Measurements from ENCODE around the gene KLHL21.
"Not testable (repeated sequence)": the region's sequence is repeated elsewhere in the genome, so short reads cannot be mapped to it uniquely, and the experiment has no call there.

GRCh38 chr1:6636778-6637177 lies 34.1 kb upstream of the KLHL21 start:
- TF ChIP-seq, protein P1, sequence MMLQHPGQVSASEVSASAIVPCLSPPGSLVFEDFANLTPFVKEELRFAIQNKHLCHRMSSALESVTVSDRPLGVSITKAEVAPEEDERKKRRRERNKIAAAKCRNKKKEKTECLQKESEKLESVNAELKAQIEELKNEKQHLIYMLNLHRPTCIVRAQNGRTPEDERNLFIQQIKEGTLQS (IDR thresholded peaks at IDR 0.05) = not testable (repeated sequence)
- not testable (repeated sequence) for TF ChIP-seq CTCF (IDR thresholded peaks at IDR 0.05; ENCODE audit: low read depth, low read length, missing input control); GABPA (IDR thresholded peaks at IDR 0.05 in 1 of 2, conservative IDR thresholded peaks at IDR 0.05 in 1 of 2); YY1 (IDR thresholded peaks at IDR 0.05); RAD21 (IDR thresholded peaks at IDR 0.05); MAX (IDR thresholded peaks at IDR 0.05); EGR1 (IDR thresholded peaks at IDR 0.05; ENCODE audit: low read depth in 2 of 2); JUND (IDR thresholded peaks at IDR 0.05); FOXA2 (IDR thresholded peaks at IDR 0.05); TAF1 (conservative IDR thresholded peaks at IDR 0.05); SP1 (IDR thresholded peaks at IDR 0.05)
- TF ChIP-seq, protein P2, sequence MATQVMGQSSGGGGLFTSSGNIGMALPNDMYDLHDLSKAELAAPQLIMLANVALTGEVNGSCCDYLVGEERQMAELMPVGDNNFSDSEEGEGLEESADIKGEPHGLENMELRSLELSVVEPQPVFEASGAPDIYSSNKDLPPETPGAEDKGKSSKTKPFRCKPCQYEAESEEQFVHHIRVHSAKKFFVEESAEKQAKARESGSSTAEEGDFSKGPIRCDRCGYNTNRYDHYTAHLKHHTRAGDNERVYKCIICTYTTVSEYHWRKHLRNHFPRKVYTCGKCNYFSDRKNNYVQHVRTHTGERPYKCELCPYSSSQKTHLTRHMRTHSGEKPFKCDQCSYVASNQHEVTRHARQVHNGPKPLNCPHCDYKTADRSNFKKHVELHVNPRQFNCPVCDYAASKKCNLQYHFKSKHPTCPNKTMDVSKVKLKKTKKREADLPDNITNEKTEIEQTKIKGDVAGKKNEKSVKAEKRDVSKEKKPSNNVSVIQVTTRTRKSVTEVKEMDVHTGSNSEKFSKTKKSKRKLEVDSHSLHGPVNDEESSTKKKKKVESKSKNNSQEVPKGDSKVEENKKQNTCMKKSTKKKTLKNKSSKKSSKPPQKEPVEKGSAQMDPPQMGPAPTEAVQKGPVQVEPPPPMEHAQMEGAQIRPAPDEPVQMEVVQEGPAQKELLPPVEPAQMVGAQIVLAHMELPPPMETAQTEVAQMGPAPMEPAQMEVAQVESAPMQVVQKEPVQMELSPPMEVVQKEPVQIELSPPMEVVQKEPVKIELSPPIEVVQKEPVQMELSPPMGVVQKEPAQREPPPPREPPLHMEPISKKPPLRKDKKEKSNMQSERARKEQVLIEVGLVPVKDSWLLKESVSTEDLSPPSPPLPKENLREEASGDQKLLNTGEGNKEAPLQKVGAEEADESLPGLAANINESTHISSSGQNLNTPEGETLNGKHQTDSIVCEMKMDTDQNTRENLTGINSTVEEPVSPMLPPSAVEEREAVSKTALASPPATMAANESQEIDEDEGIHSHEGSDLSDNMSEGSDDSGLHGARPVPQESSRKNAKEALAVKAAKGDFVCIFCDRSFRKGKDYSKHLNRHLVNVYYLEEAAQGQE (IDR thresholded peaks at IDR 0.05) = not testable (repeated sequence)
